H7 (cell line): ENCODE data around the gene OR51B2. TPM values are rescaled to one million over a fixed set of nuclear protein-coding genes. Genes with fewer than 3 reads are reported as not detected.
"Not testable (repeated sequence)": the region's sequence is repeated elsewhere in the genome, so short reads cannot be mapped to it uniquely, and the experiment has no call there.

Source experiments
- DNase-seq: peaks from one replicate; pipeline ENCODE4 v3.0.0; 2012
- H3K27me3 ChIP-seq: 2 replicates; pipeline ENCODE4 v1.6.0; 2011; ENCODE audit warnings: mild to moderate bottlenecking, low read length; ENCODE audit not compliant: control insufficient read depth, insufficient read depth
- H3K36me3 ChIP-seq: replicated peaks from 2 replicates; pipeline ENCODE4 v1.5.1; 2011; ENCODE audit warnings: low read length; ENCODE audit not compliant: control insufficient read depth, insufficient read depth
- H3K4me3 ChIP-seq: 2 replicates; pipeline ENCODE4 v1.5.1; 2011; ENCODE audit warnings: low read depth, mild to moderate bottlenecking, control low read depth, low read length, moderate library complexity; ENCODE audit not compliant: insufficient read depth
- total RNA-seq: library from RNA; depleted of rRNA; stranded (reverse); fragments of >200 nt; shearing (Covaris generic); gene quantifications from 2 replicates; pipeline ENCODE4 v1.2.3, GENCODE V29; 2014

OR51B2 gene
- total RNA-seq, 1 experiment from 2014 or later: not detected

DNA sequence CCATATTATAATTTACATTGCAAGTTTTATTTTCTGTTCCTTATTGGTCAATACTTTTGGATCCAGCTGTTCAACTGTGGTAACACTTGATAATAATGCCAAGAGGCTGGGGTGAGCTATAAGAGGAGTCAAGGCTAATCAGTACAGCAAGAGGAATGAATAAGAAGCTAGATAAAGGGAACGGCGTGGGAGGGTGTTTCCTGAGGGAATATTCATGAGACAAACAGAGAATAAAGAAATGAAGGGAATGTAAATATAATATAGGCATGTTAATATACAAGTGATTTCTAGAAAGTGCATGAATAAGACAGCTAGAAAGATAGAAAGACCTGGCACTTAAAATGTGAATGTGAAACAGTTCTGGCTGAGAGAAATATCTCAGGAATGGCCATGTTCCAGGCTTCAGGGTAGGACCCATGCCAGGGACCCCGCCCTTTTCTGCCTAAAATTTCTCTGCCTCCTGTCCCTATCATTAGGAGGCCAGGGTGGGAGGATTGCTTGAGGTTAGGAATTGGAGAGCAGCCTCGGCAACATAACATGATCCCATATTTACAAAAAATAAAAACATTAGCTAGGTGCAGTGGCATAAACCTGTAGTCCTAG, 26.3 kb downstream of the OR51B2 start:
- Histone ChIP-seq H3K4me3 (no peak overlapping the region), H3K27me3 (no peaks in the 10 kb centered on the region), H3K36me3 (no peaks in the 10 kb centered on the region)
- no peak for DNase-seq

DNA sequence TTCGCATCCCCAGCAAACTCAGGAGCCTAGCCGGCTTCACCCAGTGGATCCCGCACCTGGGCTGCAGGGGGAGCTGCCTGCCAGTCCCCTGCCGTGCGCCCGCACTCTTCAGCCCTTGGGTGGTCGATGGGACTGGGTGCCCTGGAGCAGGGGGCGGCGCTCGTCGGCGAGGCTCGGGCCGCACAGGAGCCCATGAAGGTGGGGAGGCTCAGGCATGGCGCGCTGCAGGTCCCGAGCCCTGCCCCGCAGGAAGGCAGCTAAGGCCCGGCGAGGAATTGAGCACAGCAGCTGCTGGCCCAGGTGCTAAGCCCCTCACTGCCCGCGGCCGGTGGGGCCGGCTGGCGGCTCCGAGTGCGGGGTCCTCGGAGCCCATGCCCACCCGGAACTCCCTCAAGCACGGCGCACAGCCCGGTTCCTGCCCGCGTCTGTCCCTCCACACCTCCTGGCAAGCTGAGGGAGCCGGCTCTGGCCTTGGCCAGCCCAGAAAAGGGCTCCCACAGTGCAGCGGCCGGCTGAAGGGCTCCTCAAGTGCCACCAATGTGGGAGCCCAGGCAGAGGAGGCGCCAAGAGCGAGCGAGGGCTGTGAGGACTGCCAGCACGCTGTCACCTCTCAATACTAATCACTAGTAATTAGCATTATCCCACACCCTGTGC, 29.6 kb downstream of the OR51B2 start:
- not testable (repeated sequence) for DNase-seq, H3K4me3 ChIP-seq, H3K27me3 ChIP-seq, H3K36me3 ChIP-seq

DNA sequence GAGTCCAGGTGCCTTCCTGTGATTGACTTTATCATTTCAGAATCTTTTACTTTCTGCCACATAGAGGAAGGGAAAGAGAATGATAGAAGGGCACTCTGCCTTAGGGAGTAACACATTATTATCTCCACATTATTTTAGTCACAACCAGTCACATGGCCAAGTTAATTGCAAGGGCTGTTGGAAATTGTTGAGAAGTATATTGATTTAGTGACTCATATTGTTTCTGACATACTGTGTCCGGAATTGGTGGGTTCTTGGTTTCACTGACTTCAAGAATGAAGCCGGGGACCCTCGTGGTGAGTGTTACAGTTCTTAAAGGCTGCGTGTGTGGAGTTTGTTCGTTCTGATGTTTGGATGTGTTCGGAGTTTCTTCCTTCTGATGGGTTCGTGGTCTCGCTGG, 31.1 kb downstream of the OR51B2 start:
- no peak overlapping the region for H3K4me3 ChIP-seq
- no peak for DNase-seq
- no peaks in the 10 kb centered on the region for H3K27me3 ChIP-seq
- H3K36me3 ChIP-seq: no peaks in the 10 kb centered on the region

DNA sequence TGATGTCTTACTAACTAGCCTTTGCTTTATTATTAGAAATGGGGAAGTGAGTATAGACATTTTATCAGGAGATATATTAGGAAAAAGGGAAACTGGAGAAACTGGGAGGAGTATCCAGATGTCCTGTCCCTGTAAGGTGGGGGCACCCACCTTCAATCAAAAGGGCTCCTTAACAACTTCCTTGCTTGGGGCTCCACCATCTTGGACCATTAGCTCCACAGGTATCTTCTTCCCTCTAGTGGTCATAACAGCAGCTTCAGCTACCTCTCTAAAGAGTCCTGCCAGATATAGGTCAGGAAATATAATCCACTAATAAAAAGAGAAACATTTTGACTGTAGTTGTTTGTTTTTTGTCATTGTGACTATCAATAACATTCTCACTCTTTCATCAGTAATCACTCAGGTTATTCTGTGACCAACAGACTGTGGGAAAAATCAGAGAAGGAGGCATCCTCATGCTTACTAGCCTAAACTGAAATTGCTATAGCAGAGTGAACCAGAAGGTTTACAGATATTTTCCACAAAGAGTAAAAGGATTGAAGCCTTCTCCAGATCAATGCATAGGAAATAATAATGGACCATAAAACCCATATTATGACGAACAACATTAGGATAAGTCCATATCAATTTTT, 32.8 kb downstream of the OR51B2 start:
- Histone ChIP-seq H3K4me3 (no peak overlapping the region), H3K36me3 (no peaks in the 10 kb centered on the region), H3K27me3 (no peaks in the 10 kb centered on the region)
- peak; percentile 54 for DNase-seq

DNA sequence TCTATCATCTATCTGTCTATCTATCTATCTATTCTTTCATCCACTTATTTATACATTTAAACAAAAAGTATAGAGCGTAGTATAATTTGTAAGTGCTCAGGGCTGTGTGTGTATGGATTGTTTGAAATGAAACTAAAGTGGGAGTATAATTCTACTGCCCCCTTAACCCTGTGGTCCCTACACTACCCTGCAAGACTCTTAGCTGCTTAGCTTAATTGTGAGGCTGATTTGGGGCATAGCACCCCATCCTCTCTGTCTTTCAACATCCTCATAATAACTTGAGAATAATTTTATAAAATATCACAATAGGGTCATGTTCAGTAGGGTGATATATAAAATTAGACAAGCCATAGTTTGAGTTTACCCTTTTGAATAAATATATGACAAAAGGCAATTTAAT, 34.0 kb downstream of the OR51B2 start:
- no peaks in the 10 kb centered on the region for H3K27me3 ChIP-seq
- H3K36me3 ChIP-seq: no peaks in the 10 kb centered on the region
- no peak overlapping the region for H3K4me3 ChIP-seq
- DNase-seq: no peak

DNA sequence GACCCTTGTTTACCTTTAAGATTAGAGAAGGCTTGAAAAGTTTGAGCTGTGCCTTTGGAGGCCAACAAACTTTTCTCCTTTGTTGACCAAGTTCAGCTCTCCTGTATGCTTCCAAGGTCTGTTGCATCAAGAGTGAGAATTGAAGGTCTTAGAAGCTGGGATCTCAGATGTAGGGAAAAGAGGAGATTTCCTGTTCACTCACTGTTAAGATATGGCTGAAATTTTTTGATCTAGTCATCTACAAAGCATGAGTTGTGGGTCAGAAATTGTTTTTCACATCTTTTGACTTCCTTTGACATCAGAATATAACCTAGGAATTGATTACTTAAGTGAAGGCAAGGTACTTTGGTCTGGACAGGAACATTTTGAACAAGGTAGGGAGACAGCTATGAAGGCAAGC, 34.4 kb downstream of the OR51B2 start:
- Histone ChIP-seq H3K36me3 (no peaks in the 10 kb centered on the region), H3K4me3 (no peak overlapping the region), H3K27me3 (no peaks in the 10 kb centered on the region)
- no peak for DNase-seq

- H3K4me3 ChIP-seq: no peak overlapping the region
- no peak for DNase-seq
- H3K36me3 ChIP-seq: no peaks in the 10 kb centered on the region
- no peaks in the 10 kb centered on the region for H3K27me3 ChIP-seq
Observed at GRCh38 chr11:5288906-5289550, 35.1 kb downstream of the OR51B2 start.

DNA sequence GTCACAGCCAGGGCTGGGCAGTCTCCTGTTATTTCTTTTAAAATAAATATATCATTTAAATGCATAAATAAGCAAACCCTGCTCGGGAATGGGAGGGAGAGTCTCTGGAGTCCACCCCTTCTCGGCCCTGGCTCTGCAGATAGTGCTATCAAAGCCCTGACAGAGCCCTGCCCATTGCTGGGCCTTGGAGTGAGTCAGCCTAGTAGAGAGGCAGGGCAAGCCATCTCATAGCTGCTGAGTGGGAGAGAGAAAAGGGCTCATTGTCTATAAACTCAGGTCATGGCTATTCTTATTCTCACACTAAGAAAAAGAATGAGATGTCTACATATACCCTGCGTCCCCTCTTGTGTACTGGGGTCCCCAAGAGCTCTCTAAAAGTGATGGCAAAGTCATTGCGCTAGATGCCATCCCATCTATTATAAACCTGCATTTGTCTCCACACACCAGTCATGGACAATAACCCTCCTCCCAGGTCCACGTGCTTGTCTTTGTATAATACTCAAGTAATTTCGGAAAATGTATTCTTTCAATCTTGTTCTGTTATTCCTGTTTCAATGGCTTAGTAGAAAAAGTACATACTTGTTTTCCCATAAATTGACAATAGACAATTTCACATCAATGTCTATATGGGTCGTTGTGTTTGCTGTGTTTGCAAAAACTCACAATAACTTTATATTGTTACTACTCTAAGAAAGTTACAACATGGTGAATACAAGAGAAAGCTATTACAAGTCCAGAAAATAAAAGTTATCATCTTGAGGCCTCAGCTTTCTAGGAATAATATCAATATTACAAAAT, 35.8 kb downstream of the OR51B2 start:
- H3K36me3 ChIP-seq: no peaks in the 10 kb centered on the region
- H3K27me3 ChIP-seq: no peaks in the 10 kb centered on the region
- no peak for DNase-seq
- no peak overlapping the region for H3K4me3 ChIP-seq

DNA sequence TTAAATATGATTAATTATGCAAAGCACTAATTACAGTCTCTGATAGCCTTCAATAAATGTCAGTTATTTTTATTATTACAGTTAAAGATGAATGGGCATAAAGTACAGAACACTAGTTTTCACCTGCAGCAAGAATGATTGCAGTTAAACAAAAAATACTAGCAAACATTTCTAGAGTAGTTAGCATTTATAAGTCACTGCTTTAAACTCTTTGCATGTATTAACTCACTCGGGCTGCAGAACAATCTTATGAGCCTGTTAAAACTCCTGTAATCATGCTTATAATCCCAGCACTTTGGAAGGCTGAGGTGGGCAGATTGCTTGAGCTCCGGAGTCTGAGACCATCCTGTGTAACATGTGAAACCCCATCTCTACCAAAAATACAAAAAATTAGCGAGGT, 37.2 kb downstream of the OR51B2 start:
- H3K4me3 ChIP-seq: no peak overlapping the region
- no peaks in the 10 kb centered on the region for H3K27me3 ChIP-seq
- no peaks in the 10 kb centered on the region for H3K36me3 ChIP-seq
- no peak for DNase-seq

DNA sequence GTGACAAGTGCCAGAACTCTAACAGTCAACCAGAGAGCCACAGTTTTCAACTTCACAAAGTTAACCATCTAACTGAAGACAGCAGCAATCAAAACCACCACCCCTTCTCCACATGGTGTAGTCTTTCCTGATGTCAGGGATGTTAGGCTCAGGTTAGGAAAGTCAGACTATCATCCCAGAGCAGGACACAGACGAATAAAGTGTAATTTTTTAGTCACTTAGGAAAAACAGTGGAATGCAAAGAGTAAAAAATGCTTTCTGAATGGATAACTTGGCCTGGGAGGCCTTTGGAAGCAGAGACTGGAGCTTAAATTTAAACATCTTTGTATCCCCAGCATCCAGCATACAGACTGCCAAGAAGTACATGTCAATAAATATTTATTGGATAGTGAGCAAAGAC, 37.7 kb downstream of the OR51B2 start:
- DNase-seq: no peak
- Histone ChIP-seq H3K36me3 (no peaks in the 10 kb centered on the region), H3K27me3 (no peaks in the 10 kb centered on the region), H3K4me3 (no peak overlapping the region)

DNA sequence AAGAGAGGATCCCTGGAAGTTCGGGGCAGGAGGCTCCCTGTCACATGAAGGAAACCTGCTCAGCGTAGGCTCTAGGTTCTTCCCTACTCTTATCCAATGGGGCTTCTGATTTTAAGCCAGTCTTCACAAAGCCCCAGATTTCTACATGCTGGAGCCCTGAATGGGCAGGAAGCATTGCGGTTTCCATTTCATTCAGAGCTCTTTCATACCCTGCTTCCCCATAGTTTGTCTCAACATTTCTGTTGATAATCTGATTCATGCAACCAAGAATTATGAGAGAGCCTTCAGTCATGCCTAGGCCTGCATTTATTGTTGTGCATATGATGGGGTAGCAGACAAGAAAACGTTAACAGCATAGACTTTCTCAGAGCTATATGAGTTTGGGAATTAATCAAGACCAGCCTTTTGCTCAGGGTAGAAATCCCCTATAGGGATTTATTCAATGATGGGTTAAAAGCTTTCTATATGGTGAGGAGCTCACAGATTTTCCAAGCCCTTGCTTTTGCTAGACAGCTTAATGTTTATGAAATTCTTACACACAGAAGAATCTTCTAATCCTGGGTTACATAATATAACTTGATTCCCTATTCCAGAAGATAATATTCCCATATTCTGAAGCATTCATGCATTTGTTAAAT, 38.3 kb downstream of the OR51B2 start:
- Histone ChIP-seq H3K36me3 (no peaks in the 10 kb centered on the region), H3K27me3 (no peaks in the 10 kb centered on the region), H3K4me3 (no peak overlapping the region)
- no peak for DNase-seq

GRCh38 chr11:5284637-5285036, 39.5 kb downstream of the OR51B2 start:
- Histone ChIP-seq H3K4me3 (no peak overlapping the region), H3K27me3 (no peaks in the 10 kb centered on the region), H3K36me3 (no peaks in the 10 kb centered on the region)
- no peak for DNase-seq

- Histone ChIP-seq H3K27me3 (no peaks in the 10 kb centered on the region), H3K36me3 (no peaks in the 10 kb centered on the region), H3K4me3 (no peak overlapping the region)
- DNase-seq: no peak
Observed at GRCh38 chr11:5283882-5284281, 40.2 kb downstream of the OR51B2 start.

GRCh38 chr11:5283086-5283485, 41.0 kb downstream of the OR51B2 start:
- H3K36me3 ChIP-seq: no peaks in the 10 kb centered on the region

More at GRCh38 chr11:5283086-5283485, 41.0 kb downstream of the OR51B2 start:
- DNase-seq: no peak
- H3K27me3 ChIP-seq: no peaks in the 10 kb centered on the region
- no peak overlapping the region for H3K4me3 ChIP-seq
